OCI-LY3 (cell line): ENCODE measurements around the gene NR2F1-AS1.

Experiments used
- CTCF ChIP-seq: fragments of 200-600, 300-600 bp; sonication (generic); IDR thresholded peaks from 2 replicates; pipeline ENCODE4 v1.5.1; 2014; ENCODE audit warnings: antibody characterized with exemption, low read length, low read depth
- EZH2phosphoT487 ChIP-seq: fragments of 200-600 bp; shearing (Covaris generic); IDR thresholded peaks from 2 replicates; pipeline ENCODE4 v1.6.1; 2018; ENCODE audit warnings: antibody characterized with exemption, mixed run types, low read depth

DNA sequence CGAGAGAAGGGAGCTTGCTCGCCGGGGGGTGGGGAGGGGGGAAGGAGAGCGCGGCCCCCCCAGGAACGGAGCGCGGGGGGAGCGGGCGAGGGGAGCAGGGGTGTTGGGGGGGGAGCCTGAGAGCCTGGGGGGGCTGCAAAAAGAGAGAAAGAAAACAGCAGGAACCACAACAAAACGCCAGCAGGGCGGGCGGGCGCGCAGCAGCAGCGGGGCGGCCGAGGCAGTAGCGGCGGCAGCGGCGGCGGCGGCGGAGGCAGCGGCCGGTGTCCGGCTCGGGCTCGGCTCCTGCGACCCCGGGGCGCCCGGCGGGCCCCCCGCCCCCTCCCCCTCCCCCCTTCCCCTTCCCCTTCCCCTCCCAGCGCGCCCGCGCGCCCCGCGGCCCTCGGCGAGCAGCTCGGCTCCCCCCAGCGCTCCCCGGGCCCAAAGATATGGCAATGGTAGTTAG, 3.6 kb upstream of the NR2F1-AS1 start:
- TF ChIP-seq CTCF (no peak), EZH2phosphoT487 (no peak)
